K562 (cell line): ENCODE measurements around the gene SLC16A1.

Experiments
- CBX3 ChIP-seq, 2 experiments: IDR thresholded peaks; 1 replicate in 1 of 2; 2 replicates in 1 of 2; pipeline ENCODE4 v1.6.1; 2012; ENCODE audit warnings: inconsistent platforms in 2 of 2, low read length in 2 of 2, borderline replicate concordance in 1 of 2, control low read depth in 1 of 2
- POLR2A ChIP-seq: fragments of 450-650 bp; conservative IDR thresholded peaks from 2 replicates; pipeline ENCODE4 v1.6.1; 2016
- PRPF4 ChIP-seq: fragments of 200-400 bp; formaldehyde crosslinking; IDR thresholded peaks from one replicate; pipeline ENCODE4 v1.6.1; 2017; ENCODE audit warnings: low read length, low read depth, mild to moderate bottlenecking; ENCODE audit not compliant: insufficient read depth, poor library complexity, severe bottlenecking

GRCh38 chr1:112991402-112992120 lies 35.6 kb upstream of the SLC16A1 start:
- TF ChIP-seq POLR2A (no peak), PRPF4 (no peak), CBX3 (IDR thresholded peaks at IDR 0.05; ENCODE audit: borderline replicate concordance in 1 of 2, low read length in 2 of 2) (no peak)
